ENCODE data around the gene OR4A15.
A peak's percentile ranks its signal among the peaks of the same experiment; 100 is the strongest.

OR4A15 gene

GRCh38 chr11:55367674-55368073 is at the start of gene OR4A15:
Gene OR4A15 (plus strand): TSS chr11:55367974. CDS start chr11:55367974, 0 bp downstream.
- no peak for FAIRE-seq

GRCh38 chr11:55324500-55324899 is 43.3 kb upstream of the OR4A15 start:
- no peak for FAIRE-seq

- FAIRE-seq, result no peak
Observed at GRCh38 chr11:55342901-55343300, 24.9 kb upstream of the OR4A15 start, which contains the start of gene OR4A16. Gene OR4A16 (plus strand): TSS chr11:55343201. CDS start chr11:55343201, 0 bp downstream.

GRCh38 chr11:55345306-55345705 is 22.5 kb upstream of the OR4A15 start:
- FAIRE-seq, result peak; percentile 30

GRCh38 chr11:55349032-55349431 is 18.7 kb upstream of the OR4A15 start:
- no peak for FAIRE-seq

GRCh38 chr11:55357560-55358184 is 10.1 kb upstream of the OR4A15 start:
- FAIRE-seq, result no peak

GRCh38 chr11:55401011-55401410 is 33.2 kb downstream of the OR4A15 start:
- FAIRE-seq, result no peak

All from islet of Langerhans (tissue), 1 donor.